ENCODE results near the gene DTNB.

DTNB gene

GRCh38 chr2:25491966-25492532 is 181.3 kb downstream of the DTNB start:
- H3K4me3 ChIP-seq (ENCODE audit: low read depth, low read length) = no peak overlapping the region
- DNase-seq (ENCODE audit: low read depth, low spot score) = no peak
- ChIA-PET POLR2A (no interaction called here), CTCF (interaction anchor here (2.2 kb wide), 1 partner anchor 130 kb away, joined by 7 read pairs; no protein-coding TSS in a partner anchor)
- TF ChIP-seq CTCF (IDR thresholded peaks at IDR 0.05; ENCODE audit: insufficient read depth, low read length, missing control alignments) = no peak

DNA sequence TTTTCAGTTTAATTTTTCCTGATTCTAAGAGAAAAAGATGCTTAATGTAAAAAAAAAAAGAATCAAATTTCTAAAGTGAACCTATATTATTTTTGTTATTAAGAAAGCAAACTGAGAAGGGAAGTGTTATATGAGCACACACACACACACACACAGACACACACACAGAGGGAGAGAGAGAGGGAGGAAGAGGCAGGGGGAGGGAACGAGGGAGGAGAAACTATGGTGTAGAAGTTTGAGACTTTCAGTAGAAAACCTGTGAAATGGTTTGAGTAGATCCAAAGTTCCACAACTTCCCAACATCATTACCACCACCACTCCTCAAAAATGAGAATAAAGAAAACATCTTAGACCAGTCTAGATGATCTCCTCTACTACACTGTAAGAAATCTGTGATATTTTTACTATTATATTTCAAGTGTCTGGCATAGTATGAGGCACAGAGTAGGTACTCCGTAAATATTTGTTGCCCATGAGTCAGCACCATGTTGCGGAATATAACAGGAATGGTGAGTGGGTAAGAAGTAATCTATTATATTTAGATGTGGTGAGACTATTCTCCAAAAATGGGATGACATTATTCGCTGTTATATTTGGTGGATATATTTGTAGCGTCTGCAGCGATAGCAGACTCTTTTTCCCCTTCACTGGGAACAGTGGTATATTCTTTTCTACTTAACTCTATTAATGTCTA is 182.2 kb downstream of the DTNB start:
- CTCF ChIA-PET = no interaction called here
- DNase-seq (ENCODE audit: low read depth, low spot score) = no peak
- no peak overlapping the region for H3K4me3 ChIP-seq (ENCODE audit: low read depth, low read length)
- POLR2A ChIA-PET = no interaction called here
- no peak for TF ChIP-seq CTCF (IDR thresholded peaks at IDR 0.05; ENCODE audit: insufficient read depth, low read length, missing control alignments)

DNA sequence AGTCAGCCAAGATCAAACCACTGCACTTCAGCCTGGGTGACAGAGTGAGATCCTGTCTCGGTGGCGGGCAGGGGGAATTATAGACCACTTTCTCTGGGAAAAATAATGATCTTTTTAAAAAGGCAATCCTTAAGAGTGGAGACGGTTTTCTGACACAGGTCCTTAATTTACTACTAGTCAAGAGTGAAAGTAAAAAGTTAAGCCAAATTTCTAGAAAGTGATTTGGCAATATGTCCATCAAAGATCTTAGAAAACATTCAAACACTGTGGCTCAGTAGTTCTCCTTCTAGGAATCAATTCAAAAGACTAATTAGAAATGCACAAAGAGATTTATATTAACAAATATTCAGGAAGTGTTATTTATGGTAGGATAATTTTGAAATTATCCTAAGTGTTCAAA is 183.2 kb downstream of the DTNB start:
- POLR2A ChIA-PET = no interaction called here
- no peak overlapping the region for H3K4me3 ChIP-seq (ENCODE audit: low read depth, low read length)
- CTCF ChIA-PET = no interaction called here
- TF ChIP-seq CTCF (IDR thresholded peaks at IDR 0.05; ENCODE audit: insufficient read depth, low read length, missing control alignments) = no peak
- DNase-seq (ENCODE audit: low read depth, low spot score) = no peak

DNA sequence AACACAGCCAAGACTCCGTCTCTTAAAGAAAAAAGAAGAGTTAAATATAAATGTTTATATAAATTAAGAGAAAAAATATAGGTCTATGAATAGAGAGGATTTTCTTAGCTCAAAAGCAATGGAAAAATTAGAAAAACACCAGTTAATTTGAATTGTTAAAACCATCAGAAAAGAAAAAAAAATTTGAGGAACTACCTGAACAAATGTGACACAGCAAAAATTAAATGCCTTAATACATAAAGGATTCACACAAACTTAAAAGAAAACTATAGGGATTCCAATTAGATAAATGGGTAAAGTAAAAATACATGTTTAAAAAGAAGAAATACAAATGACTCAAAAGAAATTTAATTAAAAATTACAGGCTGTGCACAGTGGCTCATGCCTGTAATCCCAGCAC is 183.7 kb downstream of the DTNB start:
- ChIA-PET POLR2A (no interaction called here), CTCF (no interaction called here)
- no peak for TF ChIP-seq CTCF (IDR thresholded peaks at IDR 0.05; ENCODE audit: insufficient read depth, low read length, missing control alignments)
- no peak for DNase-seq (ENCODE audit: low read depth, low spot score)
- H3K4me3 ChIP-seq (ENCODE audit: low read depth, low read length) = no peak overlapping the region

DNA sequence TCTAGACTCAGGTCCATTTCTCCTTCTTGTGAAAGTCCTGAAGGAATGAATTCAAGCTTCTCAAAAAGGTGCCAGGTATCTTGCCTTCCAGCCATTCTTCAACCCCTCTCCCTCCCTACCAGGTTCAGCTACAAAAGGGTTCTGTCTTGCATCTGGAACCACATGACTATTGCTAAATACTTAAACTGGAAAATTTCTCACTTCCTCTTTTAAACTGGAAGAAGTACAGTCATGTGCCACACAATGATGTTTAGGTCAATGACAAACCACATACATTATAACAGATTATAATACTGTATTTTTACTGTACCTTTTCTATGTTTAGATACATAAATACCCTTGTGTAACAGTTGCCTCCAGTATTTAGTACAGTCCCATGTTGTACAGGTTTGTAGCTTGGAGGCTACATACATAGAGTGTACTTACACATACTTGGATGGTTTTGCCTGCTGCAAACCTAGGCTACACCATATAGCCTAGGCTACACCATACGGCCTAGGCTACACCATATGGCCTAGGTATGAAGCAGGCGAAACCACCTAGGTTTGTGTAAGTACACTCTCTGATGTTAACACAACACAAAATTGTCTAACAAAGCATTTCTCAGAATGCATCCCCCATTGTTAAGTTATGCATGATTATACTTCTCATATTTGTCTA is 189.6 kb downstream of the DTNB start:
- H3K4me3 ChIP-seq (ENCODE audit: low read depth, low read length) = no peak overlapping the region
- POLR2A ChIA-PET = no interaction called here
- CTCF ChIA-PET = interaction anchor here (1.0 to 1.2 kb wide), 2 partner anchors 11 to 122 kb away, joined by 3 to 4 read pairs; no protein-coding TSS in a partner anchor
- no peak for TF ChIP-seq CTCF (IDR thresholded peaks at IDR 0.05; ENCODE audit: insufficient read depth, low read length, missing control alignments)
- DNase-seq (ENCODE audit: low read depth, low spot score) = no peak

GRCh38 chr2:25482341-25482740 is 191.0 kb downstream of the DTNB start:
- ChIA-PET CTCF (interaction anchor here (1.0 to 1.4 kb wide), 3 partner anchors 9 to 120 kb away, joined by 3 to 4 read pairs (median 4); no protein-coding TSS in a partner anchor), POLR2A (no interaction called here)
- no peak for TF ChIP-seq CTCF (IDR thresholded peaks at IDR 0.05; ENCODE audit: insufficient read depth, low read length, missing control alignments)
- no peak for DNase-seq (ENCODE audit: low read depth, low spot score)
- H3K4me3 ChIP-seq (ENCODE audit: low read depth, low read length) = no peak overlapping the region

All from AG04449 (cell line).